ENCODE data around the gene CXCR5. TPM values are rescaled to one million over a fixed set of nuclear protein-coding genes. Genes with fewer than 3 reads are reported as not detected.

CXCR5 gene
- total and polyA plus RNA-seq, 10 of the 15 experiments (the other 5 are each of a cell fraction or from before 2014, with no cell fraction given) = 0.03 to 0.63 (median 0.25) TPM

- ChIA-PET SMC1A (ENCODE audit: uncharacterized antibody, unreplicated experiment) (no interaction called here), RAD21 (ENCODE audit: unreplicated experiment) (no interaction called here), CTCF (no interaction called here), POLR2A (no interaction called here)
- H2AFZ ChIP-seq (ENCODE audit: control insufficient read depth, low read depth, low read length) = no peak overlapping the region
- H3K36me3 ChIP-seq (ENCODE audit: control insufficient read depth in 2 of 2, insufficient read depth in 2 of 2, low read length in 1 of 2) = peaks cover 5 to 6% of the 10 kb centered on the region in 2 experiments; a peak in 3 of 4 replicates
- intact Hi-C loops (cut with micrococcal nuclease; ENCODE audit: unreplicated experiment) = no loop called here
- H3K9me3 ChIP-seq (replicated peaks; ENCODE audit: control insufficient read depth, insufficient read depth, low read length) = no peaks in the 10 kb centered on the region
- no peaks in the 10 kb centered on the region for H3K27me3 ChIP-seq (replicated peaks in 1 of 2; ENCODE audit: control insufficient read depth in 2 of 2, insufficient read depth in 2 of 2, low read length in 1 of 2)
- WGBS (ENCODE audit: insufficient coverage, insufficient replicate concordance, low lambda C conversion rate, missing lambda C conversion rate) = 81% methylated on average over 21 of the region's 21 CpGs
- peaks cover 27% of the 10 kb centered on the region for H3K4me1 ChIP-seq (ENCODE audit: control insufficient read depth, insufficient read depth, low read length)
- no peak overlapping the region for H3K9ac ChIP-seq (ENCODE audit: control insufficient read depth, insufficient read depth, low read length)
- in situ Hi-C loops (cut with MboI) = no loop called here
- no TSS peak for BruUV-seq (replicated peaks)
- no peaks in the 10 kb centered on the region for H3K79me2 ChIP-seq (ENCODE audit: control insufficient read depth, insufficient read depth, low read length)
- no peak for FAIRE-seq
- no peak overlapping the region for H3K4me2 ChIP-seq (ENCODE audit: control insufficient read depth, insufficient read depth)
- no peak overlapping the region for H3K4me3 ChIP-seq
- no peaks in the 10 kb centered on the region for H4K20me1 ChIP-seq (ENCODE audit: control insufficient read depth, insufficient read depth)
- DNase-seq (ENCODE audit: low read depth, low spot score) = no peak
- ATAC-seq = no peak
- no peak overlapping the region for H3K27ac ChIP-seq (ENCODE audit: control insufficient read depth, insufficient read depth)
- TF ChIP-seq CBFB (IDR thresholded peaks at IDR 0.05; ENCODE audit: low read depth) (no peak), FOXK2 (IDR thresholded peaks at IDR 0.05) (no peak), MYB (IDR thresholded peaks at IDR 0.05; ENCODE audit: borderline replicate concordance, low read depth, low read length) (no peak), CREB1 (IDR thresholded peaks at IDR 0.05; ENCODE audit: low read depth) (no peak), NFYB (IDR thresholded peaks at IDR 0.05; ENCODE audit: insufficient read depth, low read depth, low read length) (no peak), BCL3 (IDR thresholded peaks at IDR 0.05; ENCODE audit: borderline replicate concordance, insufficient read depth, low read depth, low read length, poor library complexity, severe bottlenecking) (no peak), BACH1 (IDR thresholded peaks at IDR 0.05; ENCODE audit: borderline replicate concordance) (no peak), LARP7 (IDR thresholded peaks at IDR 0.05) (no peak), RCOR1 (conservative IDR thresholded peaks at IDR 0.05; ENCODE audit: low read depth, low read length) (no peak), CBX3 (IDR thresholded peaks at IDR 0.05; ENCODE audit: borderline replicate concordance, low read depth) (no peak), EP300 (IDR thresholded peaks at IDR 0.05; ENCODE audit: borderline replicate concordance in 1 of 2, control insufficient read depth in 1 of 2, low read depth in 2 of 2, low read length in 2 of 2) (no peak), REST (IDR thresholded peaks at IDR 0.05; ENCODE audit: low read depth, low read length) (no peak), PBX3 (IDR thresholded peaks at IDR 0.05; ENCODE audit: insufficient replicate concordance, low read depth, low read length) (no peak), MLLT1 (IDR thresholded peaks at IDR 0.05) (no peak)
These were observed 16.1 kb downstream of the CXCR5 start for GRCh38 chr11:118899706-118900360.
